ENCODE results near the gene APOC3.

DNA sequence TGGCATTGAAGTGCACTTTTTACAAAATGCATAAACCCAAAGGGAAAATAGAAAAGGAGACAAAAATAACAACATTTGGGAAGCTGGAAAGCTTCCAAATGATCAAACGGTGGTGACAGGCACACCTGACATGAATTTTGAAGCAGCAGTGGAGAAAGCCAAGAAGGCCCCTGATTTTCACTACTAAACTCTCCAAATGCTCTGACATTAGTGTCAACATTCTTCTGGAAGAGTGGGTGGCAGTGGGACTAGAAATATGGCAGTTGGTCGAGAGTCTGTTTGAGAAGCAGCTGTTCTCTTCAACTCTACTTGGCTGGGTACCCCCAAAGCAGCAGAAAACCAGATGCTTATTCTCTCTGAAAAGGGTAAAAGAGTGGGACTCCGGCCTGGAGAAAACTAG lies 25.7 kb upstream of the APOC3 start:
- no peak for TF ChIP-seq CTCF (optimal IDR thresholded peaks at IDR 0.05 in 1 of 3, IDR thresholded peaks at IDR 0.05 in 1 of 3, conservative IDR thresholded peaks at IDR 0.05 in 1 of 3; ENCODE audit: extremely low read depth in 1 of 3, insufficient read depth in 2 of 3, low read length in 3 of 3)
- TF ChIP-seq EZH2 (IDR thresholded peaks at IDR 0.05; ENCODE audit: low read length), result no peak

Measured in keratinocyte (primary cell).